Measurements from ENCODE around the gene ARHGAP31.
A peak's percentile ranks its signal among the peaks of the same experiment; 100 is the strongest.
"Not testable (repeated sequence)": the region's sequence is repeated elsewhere in the genome, so short reads cannot be mapped to it uniquely, and the experiment has no call there.

Gene ARHGAP31

DNA sequence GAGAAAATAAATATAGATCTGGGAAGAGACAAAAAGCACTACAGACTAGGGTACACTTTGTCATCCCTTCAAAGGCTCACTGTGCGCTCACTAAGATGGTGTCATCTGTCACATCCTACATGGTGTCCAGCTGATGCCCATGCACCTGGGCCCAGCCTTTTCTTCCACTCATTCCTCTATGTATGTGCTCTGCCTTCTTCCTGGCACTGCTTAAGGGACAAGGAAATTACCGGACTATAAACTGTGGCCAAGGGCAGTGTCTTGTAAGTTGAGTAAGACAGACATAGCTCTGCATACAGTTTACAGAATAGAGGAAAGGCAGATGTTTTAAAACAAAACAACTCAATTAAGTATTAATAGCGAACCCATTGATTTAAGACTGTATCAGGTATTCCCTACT is 52.9 kb downstream of the ARHGAP31 start:
- DNase-seq (ENCODE audit: insufficient read length, low spot score) (no peak), FAIRE-seq (no peak)

- no peak for FAIRE-seq
- DNase-seq (ENCODE audit: insufficient read length, low spot score): no peak
Measured at GRCh38 chr3:119349354-119350041, 55.3 kb downstream of the ARHGAP31 start.

GRCh38 chr3:119350114-119350513 is 55.9 kb downstream of the ARHGAP31 start:
- DNase-seq (ENCODE audit: insufficient read length, low spot score): no peak
- no peak for FAIRE-seq

DNA sequence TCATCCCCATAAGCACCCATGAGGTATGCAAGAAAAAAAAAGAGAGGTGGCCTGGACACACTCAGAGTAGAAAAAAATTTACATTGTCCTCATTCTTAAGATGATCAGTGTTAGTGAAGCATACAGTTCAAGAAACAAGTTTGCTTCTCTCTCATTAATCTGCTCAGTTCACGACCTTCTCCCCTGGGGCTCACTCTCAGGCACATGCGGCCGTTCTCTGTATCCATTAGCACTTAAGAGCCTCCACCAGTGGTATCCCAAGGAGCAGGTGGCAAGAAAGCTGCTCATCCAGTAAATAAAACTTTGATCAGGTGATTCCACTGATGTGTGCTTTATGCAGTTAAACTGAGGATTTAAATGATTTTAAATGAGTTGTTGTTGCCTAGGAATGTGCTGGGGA is 57.4 kb downstream of the ARHGAP31 start:
- FAIRE-seq (peak; percentile 82), DNase-seq (ENCODE audit: insufficient read length, low spot score) (no peak)

DNA sequence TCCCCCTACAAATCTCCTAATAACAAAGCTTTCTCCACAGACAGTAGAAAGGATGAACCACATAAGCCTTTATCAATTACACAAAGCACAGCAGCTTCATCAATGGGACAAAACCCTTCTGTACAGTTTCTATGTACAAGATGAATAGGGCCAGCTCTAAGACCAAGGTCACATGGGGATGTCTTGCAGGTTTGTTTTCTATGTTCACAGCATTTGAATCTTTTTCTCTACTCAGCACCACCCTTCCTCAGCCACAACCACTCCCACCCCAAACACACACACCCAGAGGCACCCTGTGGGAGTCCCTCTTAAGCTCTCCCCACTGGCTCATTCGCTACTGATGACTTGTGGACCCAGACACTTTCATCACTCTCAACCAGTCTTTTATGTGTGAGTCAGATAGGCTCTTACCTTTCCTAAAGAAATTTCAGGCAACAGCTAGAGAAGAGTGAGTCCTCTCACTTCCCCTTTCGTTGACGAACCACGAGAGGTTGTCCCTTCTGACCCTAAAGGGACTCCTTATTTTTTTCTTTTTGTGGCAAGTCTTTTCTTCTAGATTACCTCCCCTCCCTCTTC is 57.9 kb downstream of the ARHGAP31 start:
- DNase-seq (ENCODE audit: insufficient read length, low spot score) (peak; percentile 33), FAIRE-seq (peak; percentile 92)

- DNase-seq (ENCODE audit: insufficient read length, low spot score) (no peak), FAIRE-seq (peak; percentile 48)
Measured at GRCh38 chr3:119352863-119353527, 58.8 kb downstream of the ARHGAP31 start.

- not testable (repeated sequence) for FAIRE-seq; DNase-seq (ENCODE audit: insufficient read length, low spot score)
Measured at GRCh38 chr3:119355608-119356007, 61.4 kb downstream of the ARHGAP31 start.

DNA sequence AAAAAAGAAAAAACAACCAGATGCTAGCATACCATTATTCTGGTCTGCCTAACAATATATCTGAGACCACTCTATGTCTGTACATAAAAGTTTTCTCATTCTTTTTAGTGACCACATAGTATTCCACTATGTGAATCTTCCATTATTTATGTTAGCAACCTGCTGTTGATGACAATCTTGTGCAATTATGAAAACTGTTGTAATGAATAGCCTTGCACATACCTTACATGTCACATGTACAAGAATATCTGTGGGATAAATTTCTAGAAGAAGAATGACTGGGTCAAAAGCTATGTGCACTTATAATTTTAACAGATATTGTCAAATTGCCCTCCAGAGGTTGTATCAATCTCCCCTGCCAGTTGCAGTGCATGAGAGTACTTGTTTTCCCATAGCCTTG is 62.5 kb downstream of the ARHGAP31 start:
- FAIRE-seq (no peak), DNase-seq (ENCODE audit: insufficient read length, low spot score) (no peak)

- DNase-seq (ENCODE audit: insufficient read length, low spot score) (no peak), FAIRE-seq (no peak)
Measured at GRCh38 chr3:119357190-119357589, 63.0 kb downstream of the ARHGAP31 start.

DNA sequence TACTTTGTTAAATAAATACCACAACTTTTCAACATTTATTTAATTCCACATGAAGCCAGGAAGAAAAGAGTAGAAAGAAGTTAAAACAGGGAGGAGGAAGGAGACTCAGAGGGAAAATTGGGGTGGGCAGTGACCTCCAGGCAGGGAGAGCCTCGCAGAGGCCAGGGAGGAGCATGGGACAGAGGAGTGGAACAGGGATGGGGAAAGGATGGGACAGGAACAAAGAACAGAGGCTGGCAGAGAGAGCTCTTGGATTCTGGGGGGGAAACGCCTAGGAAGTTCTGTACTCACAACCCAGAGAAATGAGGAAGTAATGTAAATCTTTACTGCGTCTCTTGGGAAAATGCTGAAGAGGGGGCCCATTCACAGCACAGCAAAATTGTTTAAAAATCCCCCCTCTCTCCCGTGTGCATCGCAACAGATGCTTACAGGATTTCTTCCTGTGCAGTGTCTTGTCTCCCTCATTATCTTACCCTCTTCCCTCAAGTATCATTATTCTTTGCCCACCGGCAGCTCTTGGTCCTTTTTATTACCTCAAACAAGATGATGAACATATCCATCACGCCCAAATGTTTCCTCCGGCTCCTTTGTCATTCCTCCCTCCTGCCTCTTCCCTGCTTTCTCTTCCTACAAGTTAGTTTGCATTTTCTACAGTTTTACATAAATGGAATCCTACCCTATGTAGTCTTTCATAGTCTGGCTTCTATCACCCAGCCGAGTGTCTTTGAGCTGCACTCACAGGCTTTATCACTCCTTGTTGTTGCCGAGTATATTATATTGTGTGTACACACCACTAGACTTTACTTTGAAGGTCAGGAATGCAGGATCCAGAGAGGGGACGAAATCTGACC is 65.5 kb downstream of the ARHGAP31 start:
- FAIRE-seq: peak; percentile 55

DNA sequence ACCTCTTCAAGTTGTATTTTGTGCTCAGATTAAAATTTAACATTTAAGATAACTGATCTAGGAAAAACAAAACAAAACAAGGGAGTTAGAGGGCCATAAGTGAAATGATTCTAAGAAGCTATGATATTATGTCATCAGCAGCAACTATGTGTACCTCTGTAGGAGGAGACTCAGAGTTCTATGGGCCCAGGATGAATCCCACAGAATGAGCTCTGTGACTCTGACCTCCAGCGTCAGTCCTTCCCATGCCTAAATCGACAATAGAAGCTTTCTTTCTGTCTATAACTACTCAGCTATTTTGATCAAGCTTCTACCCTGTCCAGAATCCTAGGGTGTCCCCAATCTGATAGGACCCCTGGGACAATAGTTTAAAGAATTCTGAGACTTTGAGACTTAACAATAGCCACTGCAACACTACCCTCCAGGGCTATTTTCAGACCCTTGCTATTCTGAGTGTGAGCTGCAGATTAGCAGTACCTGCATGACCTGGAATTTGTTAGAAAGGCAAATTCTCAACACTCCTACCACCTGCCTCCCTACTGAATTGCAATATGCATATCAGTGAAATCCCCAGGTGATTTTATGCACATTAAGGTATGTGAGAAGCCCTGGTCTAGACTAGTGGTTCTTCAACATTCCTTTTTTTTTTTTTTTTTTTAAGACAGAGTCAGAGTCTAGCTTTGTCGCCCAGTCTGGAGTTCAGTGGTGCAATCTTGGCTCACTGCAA is 66.7 kb downstream of the ARHGAP31 start:
- DNase-seq (ENCODE audit: insufficient read length, low spot score) (no peak), FAIRE-seq (no peak)

More for the DNA sequence above, 65.5 kb downstream of the ARHGAP31 start:
- DNase-seq (ENCODE audit: insufficient read length, low spot score): no peak

DNA sequence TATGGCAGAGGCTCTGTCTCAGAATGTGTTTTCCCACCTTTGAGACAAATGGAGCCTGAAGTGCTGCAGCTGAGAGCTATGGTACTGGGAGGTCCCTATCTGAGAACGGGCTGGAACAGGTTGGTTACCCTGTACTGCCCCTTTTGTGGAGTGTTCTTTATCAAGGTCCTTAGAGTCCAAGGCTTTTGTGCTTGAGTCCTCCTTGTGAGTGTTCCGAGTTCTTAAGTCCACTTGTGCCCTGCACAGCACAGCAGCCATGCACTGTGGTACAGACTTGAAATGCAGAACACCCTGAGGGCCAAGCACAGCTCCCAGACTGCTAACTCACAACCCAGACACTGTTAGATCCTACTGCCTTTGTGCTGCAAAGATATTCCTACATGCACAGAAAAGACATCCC is 67.8 kb downstream of the ARHGAP31 start:
- no peak for FAIRE-seq
- no peak for DNase-seq (ENCODE audit: insufficient read length, low spot score)

GRCh38 chr3:119362940-119363725 is 69.0 kb downstream of the ARHGAP31 start:
- DNase-seq (ENCODE audit: insufficient read length, low spot score) (no peak), FAIRE-seq (no peak)

DNA sequence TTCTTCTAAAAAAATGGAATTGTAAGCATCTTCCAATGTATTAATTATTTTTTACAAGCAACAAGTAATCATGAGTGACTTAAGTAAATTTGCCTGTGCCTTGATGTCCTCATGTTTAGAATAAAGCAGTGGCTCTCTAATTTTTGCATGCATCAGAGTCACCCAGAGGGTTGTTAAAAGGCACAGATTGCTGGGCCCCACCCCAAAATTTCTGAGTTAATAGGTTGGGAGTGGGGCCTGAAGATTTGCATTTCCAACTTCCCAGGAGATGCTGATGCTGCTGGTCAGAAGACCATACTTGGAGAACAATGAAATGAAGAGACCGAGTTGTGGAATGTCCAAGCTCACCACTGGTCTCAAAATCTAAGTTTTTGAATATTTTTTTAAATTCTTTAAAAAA is 70.2 kb downstream of the ARHGAP31 start:
- FAIRE-seq (no peak), DNase-seq (ENCODE audit: insufficient read length, low spot score) (no peak)

DNA sequence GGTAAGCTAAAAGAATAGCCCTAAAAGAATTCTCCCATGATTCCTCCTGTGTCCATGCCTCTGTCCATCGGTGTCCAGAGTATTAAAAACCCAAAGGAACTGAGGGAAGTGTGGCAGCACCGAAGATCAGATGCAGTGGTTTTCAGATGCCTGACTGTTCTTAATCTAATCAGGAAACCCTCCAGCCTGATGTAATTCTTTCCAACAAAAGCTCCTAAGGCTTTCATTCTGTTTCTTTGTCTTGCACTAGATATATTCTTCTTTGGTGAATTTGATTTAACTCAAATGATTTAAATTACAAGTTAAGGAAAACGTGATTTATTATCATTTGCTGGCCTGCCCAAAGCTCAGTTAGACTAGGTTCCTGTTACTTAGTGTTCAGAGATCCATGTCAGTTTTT is 71.2 kb downstream of the ARHGAP31 start:
- no peak for FAIRE-seq
- DNase-seq (ENCODE audit: insufficient read length, low spot score): no peak

DNA sequence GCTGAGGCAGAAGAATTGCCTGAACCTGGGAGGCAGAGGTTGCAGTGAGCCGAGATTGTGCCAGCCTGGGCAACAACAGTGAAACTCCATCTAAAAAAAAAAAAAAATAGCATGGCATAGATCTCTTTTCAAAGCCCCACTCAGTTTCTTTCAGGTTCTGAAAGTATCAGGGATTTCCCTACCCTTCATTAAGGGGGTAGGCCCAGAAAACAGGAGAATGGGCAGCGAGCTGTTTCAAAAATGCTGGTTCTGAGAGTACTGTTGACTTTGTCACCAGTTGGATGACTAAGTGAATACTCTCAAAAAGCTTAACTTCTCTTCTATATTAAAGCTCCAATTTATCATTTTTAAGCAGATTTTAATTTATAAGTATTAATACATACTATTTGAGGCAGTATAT is 72.8 kb downstream of the ARHGAP31 start:
- FAIRE-seq (no peak), DNase-seq (ENCODE audit: insufficient read length, low spot score) (no peak)

GRCh38 chr3:119368298-119368697 is 74.1 kb downstream of the ARHGAP31 start:
- FAIRE-seq: no peak
- no peak for DNase-seq (ENCODE audit: insufficient read length, low spot score)

DNA sequence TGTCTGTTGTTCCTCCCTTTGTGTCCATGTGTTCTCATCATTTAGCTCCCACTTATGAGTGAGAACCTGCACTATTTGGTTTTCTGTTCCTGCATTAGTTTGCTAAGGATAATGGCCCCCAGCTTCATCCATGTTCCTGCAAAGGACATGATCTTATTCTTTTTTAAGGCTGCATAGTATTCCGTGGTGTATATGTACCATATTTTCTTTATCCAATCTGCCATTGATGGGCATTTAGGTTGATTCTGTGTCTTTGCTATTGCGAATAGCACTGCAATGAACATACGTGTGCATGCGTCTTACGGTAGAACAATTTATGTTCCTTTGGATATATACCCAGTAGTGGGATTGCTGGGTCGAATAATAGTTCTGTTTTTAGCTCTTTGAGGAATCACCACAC is 77.6 kb downstream of the ARHGAP31 start:
- not testable (repeated sequence) for FAIRE-seq

DNA sequence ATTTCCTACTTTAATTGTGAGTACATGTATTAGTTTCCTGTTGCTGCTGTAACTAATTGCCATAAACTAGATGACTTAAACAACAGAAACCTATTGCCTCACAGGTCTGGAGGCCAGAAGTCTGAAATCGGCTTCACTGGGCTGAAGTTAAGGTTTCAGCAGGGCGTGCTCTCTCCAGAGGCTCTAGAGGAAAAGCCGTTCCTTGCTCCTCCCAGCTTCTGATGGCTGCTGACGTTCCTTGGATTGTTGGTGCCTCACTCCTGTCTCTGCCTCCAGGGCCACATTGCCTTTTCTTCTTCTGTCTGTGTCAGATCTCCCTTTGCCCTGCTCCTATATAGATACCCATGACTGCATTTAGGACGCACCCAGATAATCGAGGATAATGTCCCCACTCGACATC is 80.9 kb downstream of the ARHGAP31 start:
- DNase-seq (ENCODE audit: insufficient read length, low spot score) (no peak), FAIRE-seq (peak; percentile 4)

More for the DNA sequence above, 77.6 kb downstream of the ARHGAP31 start:
- not testable (repeated sequence) for DNase-seq (ENCODE audit: insufficient read length, low spot score)

GRCh38 chr3:119375510-119375909 is 81.3 kb downstream of the ARHGAP31 start:
- FAIRE-seq: no peak
- DNase-seq (ENCODE audit: insufficient read length, low spot score): no peak

Data from GM19239 (cell line).